GM19193 (cell line): ENCODE measurements around the gene YDJC.

ENCODE experiments used
- POLR2A ChIP-seq: IDR thresholded peaks from 4 replicates; pipeline ENCODE4 v1.6.1; 2011; ENCODE audit not compliant: insufficient read depth, insufficient read length; ENCODE audit errors: extremely low read depth

Gene YDJC, protein sequence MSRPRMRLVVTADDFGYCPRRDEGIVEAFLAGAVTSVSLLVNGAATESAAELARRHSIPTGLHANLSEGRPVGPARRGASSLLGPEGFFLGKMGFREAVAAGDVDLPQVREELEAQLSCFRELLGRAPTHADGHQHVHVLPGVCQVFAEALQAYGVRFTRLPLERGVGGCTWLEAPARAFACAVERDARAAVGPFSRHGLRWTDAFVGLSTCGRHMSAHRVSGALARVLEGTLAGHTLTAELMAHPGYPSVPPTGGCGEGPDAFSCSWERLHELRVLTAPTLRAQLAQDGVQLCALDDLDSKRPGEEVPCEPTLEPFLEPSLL

DNA sequence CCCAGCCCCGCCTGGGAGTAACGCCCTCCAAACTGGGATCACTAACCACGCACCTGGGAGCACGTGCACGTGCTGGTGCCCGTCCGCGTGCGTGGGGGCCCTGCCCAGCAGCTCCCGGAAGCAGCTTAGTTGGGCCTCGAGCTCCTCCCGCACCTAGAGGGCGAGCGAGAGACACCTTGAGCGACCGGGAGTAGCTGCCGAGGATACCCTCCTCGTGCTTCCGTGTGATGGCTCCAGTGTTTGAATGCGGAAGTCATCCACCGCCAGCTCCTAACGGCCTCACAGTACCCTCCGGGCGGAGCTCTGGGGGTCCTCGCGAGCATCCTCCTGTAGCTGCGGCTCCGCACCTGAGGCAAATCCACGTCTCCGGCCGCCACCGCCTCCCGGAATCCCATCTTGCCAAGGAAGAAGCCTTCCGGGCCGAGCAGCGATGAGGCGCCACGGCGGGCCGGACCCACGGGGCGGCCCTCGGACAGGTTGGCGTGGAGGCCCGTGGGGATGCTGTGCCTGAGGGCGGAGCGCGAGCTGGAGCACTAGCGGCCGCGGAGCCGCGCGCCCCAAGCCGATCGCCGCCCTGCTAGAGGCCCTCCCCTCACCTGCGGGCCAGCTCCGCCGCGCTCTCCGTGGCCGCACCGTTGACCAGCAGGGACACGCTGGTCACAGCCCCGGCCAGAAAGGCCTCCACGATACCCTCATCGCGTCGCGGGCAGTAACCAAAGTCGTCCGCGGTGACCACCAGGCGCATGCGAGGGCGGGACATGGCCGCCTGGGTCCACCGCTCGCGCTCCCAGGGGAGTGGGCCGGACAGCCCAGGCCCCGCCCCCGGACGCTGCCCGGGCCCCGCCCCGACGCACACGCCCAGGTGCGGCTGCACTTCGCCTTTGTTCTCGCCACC, at the start of gene YDJC:
Gene YDJC (minus strand): TSS at position 768 of the 895 bp plus-strand sequence. CDS start 8 bp downstream, at position 760.
- TF ChIP-seq POLR2A, result peak; percentile 74

DNA sequence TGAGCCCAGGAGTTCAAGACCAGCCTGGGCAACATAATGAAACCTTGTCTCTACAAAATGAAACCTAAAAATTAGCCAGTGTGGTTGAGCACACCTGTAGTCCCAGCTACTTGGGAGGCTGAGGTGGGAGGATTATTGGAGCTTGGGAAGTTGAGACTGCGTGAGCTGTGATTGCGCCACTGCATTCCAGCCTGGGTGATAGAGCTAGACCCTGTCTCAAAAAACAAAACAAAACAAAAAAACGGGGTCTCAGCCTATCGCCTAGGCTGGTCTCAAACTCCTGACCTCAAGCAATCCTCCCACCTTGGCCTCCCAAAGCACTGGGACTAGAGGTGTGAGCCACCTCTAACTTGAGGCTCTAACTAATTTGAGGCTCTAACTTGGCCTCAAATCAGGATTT, 49.6 kb upstream of the YDJC start:
- no peak for TF ChIP-seq POLR2A

DNA sequence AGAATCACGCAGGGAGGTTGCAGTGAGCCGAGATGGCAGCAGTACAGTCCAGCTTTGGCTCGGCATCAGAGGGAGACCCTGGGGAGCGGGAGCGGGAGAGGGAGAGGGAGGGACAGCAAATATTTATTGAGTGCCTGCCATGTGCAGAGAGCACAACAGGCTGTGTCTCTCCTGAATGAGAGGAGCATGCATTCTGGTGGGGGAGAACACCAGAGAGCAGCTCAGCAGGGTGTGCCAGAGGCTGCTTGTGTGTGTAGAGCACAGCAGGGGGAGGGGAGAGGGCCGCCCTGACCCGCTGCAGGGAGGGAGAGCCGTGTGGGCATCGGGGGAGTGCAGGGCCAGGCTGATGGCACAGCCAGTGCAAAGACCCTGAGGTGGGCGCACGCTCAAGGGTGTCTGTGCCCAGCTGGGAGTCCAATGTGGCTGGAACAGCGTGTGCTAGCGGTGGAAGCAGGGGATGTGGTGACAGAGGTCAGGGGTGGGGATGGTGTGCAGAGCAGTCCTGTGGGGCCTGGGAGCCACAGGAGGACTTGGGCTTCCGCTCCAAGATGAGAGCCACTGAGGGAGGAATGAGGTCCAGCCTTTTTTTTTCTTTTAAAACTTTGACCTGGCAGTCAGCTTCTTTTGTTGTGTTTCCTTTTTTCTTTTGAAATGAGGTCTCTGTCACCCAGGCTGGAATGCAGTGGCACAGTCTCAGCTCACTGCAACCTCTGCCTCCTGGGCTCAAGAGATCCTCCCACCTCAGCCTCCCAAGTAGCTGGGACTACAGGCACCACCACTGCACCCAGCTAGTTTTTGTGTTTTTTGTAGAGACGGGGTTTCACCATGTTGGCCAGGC, 48.0 kb upstream of the YDJC start:
- no peak for TF ChIP-seq POLR2A

DNA sequence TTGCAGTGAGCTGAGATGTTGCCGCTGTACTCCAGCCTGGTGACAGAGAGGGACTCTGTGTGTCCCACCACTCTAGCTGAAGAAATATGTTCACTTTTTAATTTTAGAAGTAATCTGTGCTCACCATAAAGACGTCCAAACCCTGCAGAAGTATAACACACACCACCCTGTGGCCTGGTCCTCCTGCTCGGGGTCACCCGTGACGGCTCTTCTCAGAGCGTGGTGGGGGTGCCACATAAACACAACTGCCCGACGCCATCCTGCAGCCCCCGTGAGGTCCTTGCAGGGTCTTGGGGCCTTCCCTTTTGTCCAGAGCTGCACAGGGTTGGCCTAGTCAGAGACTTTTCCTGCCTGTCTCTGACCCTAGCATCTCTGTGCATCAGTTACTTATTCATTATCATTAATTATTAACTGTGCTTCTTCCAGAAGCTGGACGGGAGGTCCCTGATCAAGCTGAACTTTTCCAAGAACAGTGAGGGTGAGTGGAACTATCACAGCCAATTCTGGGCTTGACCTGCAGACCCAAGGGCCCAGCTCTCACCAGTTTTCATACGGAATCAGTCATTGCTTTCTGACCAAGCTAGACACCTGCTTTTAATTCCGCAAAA, 44.9 kb upstream of the YDJC start:
- TF ChIP-seq POLR2A, result no peak

DNA sequence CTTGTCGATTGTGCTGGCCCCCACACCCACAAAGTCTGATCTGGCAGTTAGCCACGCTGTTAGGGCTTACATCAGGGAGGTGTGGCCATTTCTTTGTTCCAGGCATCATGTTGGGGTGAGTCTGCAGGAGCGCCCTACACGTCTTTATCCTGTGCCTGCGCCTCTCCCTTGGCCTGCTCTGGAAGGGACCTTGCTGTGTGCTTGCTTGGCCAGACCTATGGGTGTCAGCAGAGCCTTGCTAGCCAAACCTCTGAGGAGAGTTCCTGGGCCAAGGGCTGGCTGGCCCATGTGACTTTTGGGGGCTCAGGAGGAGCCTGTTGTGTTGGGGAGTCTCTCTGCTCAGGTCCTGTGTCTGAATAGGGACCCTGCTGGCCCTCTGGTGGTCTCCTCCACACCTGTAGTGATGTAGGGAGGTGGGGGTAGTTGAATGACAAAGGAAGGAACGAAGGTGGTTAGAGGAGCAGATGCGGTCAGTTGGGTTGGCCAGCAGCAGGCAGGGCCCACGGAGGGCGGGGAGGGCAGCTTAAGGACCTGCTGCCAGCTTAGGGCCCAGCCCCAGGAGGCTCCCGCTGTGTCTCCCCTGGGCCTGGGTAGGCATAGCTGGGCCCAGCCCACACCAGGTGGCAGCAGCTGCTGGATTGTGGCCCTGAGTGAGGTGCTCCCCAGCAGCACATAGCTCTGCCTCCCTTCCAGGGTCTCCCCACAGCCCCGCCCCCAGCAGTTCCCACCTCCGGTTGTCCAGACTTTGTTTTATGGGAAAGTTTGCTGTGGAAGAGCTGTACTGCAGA, 43.9 kb upstream of the YDJC start:
- no peak for TF ChIP-seq POLR2A

DNA sequence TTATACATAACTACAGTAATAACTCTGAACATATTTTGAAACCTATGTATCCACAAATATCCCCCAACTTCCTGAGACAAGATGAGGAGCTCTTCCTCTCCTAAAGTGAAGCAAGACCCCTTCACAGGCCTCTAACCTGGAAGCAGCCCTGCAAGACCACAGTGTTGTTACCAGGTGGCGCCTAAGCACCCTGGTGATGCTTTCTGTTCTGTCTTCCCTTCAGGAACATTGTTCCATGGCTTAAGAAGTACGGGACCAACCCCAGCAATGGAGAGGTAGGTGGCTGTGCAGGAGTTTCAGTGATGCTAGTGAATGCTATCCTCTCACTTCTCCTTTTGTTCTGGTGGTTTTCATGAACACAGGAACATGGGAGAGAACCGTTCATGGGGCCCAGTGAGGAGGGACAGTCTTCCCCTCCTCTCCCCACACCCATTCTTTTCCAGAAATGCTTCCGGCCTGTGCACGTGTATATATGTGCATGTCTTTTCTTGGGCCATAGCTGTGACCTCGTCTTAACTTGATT, 42.3 kb upstream of the YDJC start:
- no peak for TF ChIP-seq POLR2A

DNA sequence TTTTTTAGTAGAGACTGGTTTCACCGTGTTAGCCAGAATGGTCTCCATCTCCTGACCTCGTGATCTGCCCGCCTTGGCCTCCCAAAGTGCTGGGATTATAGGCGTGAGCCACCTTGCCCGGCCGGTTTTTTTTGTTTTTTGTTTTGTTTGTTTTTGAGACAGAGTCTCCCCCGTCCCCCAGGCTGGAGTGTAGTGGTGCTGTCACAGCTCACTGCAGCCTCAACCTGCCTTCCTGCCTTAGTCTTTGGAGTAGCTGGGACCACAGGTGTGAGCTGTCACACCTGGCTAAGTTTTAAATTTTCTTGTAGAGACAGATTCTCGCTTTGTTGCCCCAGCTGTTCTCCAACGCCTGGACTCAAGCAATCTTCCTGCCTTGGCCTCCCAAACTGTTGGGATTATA, 39.2 kb upstream of the YDJC start:
- TF ChIP-seq POLR2A, result no peak

DNA sequence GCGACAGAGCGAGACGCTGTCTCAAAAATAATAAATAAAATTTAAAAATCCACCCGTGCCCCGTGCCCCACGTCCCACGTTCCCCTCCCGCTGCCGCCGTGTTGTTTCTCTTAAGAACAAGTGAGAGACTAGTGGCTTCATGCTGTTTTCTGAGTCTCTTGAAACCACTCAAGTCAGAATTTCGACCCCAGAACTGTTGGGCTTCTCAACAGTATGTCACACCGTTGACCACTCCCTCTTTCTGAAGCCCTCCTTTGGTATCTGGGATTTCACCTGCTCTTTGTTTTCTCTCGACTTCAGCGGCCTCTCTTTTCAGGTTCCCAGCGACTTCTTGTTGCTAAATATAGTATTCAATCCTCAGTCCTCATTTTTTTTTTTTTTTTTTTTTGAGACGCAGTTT, 37.0 kb upstream of the YDJC start:
- TF ChIP-seq POLR2A, result no peak

DNA sequence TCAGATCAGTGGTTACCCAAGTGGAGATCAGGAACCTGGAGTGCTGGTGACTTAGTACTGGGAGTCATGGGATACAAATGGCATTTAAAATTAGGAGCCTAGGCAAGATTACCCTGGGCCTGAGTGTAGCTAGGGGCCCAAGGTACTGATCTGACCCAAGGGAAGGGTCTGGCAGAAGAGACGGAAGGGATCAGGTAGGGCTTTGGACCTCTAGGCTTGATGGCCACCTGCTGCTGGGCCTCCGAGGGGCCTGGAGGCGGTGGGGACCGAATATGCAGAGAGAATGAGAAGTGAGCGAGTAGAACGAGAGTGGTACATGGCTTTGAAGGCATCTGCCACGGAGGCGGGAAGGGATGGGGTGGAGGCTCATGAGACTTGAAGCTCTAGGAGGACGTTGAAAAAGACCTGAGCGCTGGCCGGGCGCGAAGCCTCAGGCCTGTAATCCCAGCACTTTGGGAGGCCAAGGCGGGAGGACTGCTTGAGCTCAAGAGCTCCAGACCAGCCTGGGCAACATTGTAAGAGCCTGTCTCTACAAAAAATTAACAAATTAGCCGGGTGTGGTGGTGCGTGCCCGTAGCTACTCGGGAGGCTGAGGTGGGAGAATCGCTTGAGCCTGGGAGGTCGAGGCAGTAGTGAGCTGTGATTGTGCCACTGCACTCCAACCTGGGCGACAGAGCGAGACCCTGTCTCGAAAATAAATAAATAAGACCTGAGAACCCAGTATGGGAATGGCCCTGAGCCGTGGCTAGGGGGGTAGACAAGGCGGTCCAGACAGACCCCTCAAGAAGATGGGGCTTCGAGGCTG, 35.4 kb upstream of the YDJC start:
- TF ChIP-seq POLR2A, result no peak

DNA sequence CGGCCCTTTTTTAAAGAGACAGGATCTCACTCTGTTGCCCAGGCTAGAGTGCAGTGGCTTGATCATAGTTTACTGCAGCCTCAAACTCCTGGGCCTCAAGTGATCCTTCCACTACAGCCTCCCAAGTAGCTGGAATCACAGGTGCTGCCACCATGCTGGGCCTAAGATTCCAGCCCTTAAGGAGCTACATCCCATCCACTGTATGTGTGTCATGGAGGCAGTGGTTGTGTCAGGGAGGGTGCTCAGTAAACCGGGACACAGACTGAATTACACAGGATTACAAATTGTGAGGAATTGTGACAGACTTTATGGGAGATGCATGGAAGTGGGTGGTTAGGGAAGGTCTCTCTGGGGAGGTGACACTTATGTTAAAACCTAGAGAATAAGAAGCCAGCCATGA, 33.9 kb upstream of the YDJC start:
- TF ChIP-seq POLR2A, result no peak

DNA sequence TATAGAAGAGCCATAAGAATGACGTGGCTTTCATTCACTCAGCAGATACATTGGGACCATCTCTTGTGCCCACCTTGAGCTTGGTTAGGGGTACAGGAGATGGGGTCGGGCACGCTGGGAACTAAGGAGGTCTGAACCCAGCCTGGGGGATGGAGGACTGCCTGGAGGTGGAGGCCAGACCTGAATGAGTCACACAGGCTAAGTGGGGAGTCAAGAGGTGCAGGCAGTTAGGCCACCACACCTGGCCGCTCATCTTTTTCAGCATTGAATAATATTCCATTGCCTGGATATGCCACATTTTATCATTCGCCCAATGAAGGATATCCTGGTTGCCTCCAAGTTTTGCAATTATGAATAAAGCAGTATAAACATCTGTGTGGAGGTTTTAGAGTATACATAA, 32.2 kb upstream of the YDJC start:
- no peak for TF ChIP-seq POLR2A

DNA sequence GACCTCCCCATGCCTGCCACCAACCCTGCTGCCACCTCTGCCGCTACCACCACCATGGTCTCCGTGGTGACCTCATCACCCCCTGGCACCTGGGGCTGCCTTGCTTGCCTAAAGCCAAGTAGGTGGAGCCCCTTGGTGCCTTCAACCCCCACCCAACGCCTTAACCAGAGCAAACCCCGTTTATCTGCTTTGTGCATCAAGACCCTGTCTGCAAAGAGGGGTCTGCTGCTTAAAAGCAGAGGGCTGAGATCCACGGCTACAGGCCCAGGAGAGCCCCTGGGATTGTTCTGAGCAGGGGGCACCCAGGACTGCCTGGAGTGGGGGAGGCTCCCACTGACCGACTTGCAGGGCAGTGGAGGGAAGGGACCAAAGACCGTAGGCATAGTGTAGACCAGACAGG, 31.1 kb upstream of the YDJC start:
- TF ChIP-seq POLR2A, result no peak
